RWPE1 (cell line): ENCODE data around the gene CHCHD1.

ENCODE experiments used
- CTCF ChIA-PET: fragments of 350-600 bp; sonication (Branson Sonifier 250); formaldehyde crosslinking; extraction: SDS; loops from one replicate; lab custom pipeline; 2021; lab: Yijun Ruan, JAX
- POLR2A ChIA-PET: fragments of 400-600 bp; formaldehyde crosslinking; extraction: SDS; loops from one replicate; lab custom pipeline; 2020; ENCODE audit warnings: antibody characterized with exemption; ENCODE audit not compliant: low non-redundant PET; lab: Yijun Ruan, JAX
- DNase-seq: peaks from one replicate; pipeline ENCODE4 v3.0.0; 2012; ENCODE audit warnings: low spot score
- H3K27ac ChIP-seq: fragments of 450-650 bp; 2 replicates; pipeline ENCODE4 v1.5.1; 2017
- TF ChIP-seq, protein P1 (sequence below): fragments of 450-650 bp; conservative IDR thresholded peaks from 2 replicates; pipeline ENCODE4 v1.5.1; 2017; ENCODE audit warnings: low read depth, mild to moderate bottlenecking

CHCHD1 gene

GRCh38 chr10:73773152-73773879, 8.5 kb upstream of the CHCHD1 start:
- H3K27ac ChIP-seq, result peak overlapping the region; percentile 97
- TF ChIP-seq, protein P1, sequence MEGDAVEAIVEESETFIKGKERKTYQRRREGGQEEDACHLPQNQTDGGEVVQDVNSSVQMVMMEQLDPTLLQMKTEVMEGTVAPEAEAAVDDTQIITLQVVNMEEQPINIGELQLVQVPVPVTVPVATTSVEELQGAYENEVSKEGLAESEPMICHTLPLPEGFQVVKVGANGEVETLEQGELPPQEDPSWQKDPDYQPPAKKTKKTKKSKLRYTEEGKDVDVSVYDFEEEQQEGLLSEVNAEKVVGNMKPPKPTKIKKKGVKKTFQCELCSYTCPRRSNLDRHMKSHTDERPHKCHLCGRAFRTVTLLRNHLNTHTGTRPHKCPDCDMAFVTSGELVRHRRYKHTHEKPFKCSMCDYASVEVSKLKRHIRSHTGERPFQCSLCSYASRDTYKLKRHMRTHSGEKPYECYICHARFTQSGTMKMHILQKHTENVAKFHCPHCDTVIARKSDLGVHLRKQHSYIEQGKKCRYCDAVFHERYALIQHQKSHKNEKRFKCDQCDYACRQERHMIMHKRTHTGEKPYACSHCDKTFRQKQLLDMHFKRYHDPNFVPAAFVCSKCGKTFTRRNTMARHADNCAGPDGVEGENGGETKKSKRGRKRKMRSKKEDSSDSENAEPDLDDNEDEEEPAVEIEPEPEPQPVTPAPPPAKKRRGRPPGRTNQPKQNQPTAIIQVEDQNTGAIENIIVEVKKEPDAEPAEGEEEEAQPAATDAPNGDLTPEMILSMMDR, result no peak
- peak; percentile 24 for DNase-seq
- POLR2A ChIA-PET, result interaction anchor here (0.7 to 1.3 kb wide), 4 partner anchors 39 to 102 kb away, joined by 3 to 7 read pairs (median 4); no protein-coding TSS in a partner anchor
- CTCF ChIA-PET, result interaction anchor here (1.5 kb wide), 1 partner anchor 9 kb away, joined by 7 read pairs; no protein-coding TSS in a partner anchor

DNA sequence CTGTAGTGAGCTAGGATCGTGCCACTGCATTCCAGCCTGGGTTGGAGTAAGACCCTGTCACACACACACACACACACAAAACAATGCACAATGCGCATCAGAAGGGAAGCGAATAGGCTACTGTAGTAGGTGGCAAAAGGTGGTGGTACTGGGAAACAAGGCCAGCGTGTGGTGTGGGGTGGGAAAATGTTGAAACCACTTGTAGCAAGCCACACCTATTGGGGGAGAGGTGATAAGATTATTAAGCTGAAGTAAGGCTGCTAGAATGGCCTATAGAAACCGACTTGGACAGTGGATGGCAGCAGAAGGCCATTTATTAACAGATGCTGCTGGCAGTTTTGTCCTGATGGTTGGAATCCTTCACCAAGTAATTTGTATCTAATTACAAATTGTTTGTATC, 7.2 kb upstream of the CHCHD1 start:
- H3K27ac ChIP-seq, result peak overlapping the region; percentile 54
- POLR2A ChIA-PET, result no interaction called here
- TF ChIP-seq, protein P1, result no peak; the same call in 1 of the 2 replicates
- peak; percentile 53 for DNase-seq
- CTCF ChIA-PET, result interaction anchor here (0.9 to 1.3 kb wide), 3 partner anchors 12 to 334 kb away, joined by 3 to 5 read pairs (median 4); no protein-coding TSS in a partner anchor

DNA sequence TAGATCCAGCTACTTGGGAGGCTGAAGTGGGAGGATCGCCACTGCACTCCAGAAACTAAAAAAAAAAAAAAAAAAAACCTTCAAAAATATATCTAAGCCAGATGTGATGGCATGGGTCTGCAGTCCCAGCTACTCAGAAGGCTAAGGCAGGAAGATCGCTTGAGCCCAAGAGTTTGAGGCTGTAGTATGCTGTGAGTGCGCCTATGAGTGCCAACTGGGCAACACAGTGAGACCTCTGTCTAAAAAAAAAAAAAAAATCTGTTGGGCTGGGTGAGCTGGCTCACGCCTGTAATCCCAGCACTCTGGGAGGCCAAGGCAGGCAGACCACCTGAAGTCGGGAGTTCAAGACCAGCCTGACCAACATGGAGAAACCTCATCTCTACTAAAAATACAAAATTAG, 2.8 kb upstream of the CHCHD1 start:
- DNase-seq, result no peak
- ChIA-PET CTCF (interaction anchor here (0.5 to 1.0 kb wide), 4 partner anchors 74 to 302 kb away, joined by 3 to 5 read pairs (median 4); no protein-coding TSS in a partner anchor), POLR2A (interaction anchor here (0.7 kb wide), 2 partner anchors 26 to 140 kb away, joined by 4 to 7 read pairs; no protein-coding TSS in a partner anchor)
- peak overlapping the region; percentile 36 for H3K27ac ChIP-seq
- TF ChIP-seq, protein P1, result no peak

GRCh38 chr10:73779539-73780197, 2.2 kb upstream of the CHCHD1 start:
- ChIA-PET POLR2A (interaction anchor here (0.5 to 0.7 kb wide), 2 partner anchors 16 to 139 kb away, joined by 5 to 7 read pairs; no protein-coding TSS in a partner anchor), CTCF (interaction anchor here (0.6 to 1.0 kb wide), 4 partner anchors 100 to 1444 kb away, joined by 3 to 7 read pairs (median 4); no protein-coding TSS in a partner anchor)
- DNase-seq, result no peak
- H3K27ac ChIP-seq, result peak overlapping the region; percentile 36
- TF ChIP-seq, protein P1, result no peak

DNA sequence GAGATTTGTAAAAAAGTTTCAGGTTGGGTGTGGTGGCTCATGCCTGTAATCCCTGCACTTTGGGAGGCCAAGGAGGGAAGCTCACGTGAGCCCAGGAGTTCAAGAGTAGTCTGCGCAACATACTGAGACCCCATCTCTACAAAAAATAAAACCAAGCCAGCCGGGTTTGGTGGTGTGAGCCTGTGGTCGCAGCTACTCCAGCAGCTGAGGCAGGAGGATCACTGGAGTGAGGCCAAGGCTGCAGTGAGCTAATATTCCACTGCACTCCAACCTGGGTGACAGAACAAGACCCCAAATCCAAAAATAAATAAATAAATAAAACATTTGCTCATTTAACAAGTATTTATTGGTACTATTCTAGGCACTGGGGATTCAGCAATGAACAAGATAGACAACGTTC, 1.5 kb upstream of the CHCHD1 start:
- peak overlapping the region; percentile 44 for H3K27ac ChIP-seq
- TF ChIP-seq, protein P1, result no peak
- DNase-seq, result no peak
- ChIA-PET POLR2A (no interaction called here), CTCF (no interaction called here)

DNA sequence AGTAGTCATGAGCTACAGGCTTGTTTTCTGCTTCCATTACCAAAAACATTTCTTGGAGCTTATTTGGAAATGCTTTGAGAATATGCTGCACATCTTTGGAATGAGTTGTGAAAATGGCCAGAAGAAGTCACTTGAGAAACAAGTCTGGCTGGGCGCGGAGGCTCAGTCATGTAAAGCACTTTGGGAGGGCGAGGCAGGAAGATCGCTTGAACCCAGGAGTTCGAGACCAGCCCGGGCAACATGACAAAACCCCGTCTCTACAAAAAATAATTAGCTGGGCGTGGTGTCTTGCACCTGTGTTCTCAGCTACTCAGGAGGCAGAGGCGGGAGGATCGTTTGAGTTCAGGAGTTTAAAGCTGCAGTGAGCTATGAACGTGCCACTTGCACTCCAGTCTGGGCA, 882 bp upstream of the CHCHD1 start:
- TF ChIP-seq, protein P1, result no peak
- peak overlapping the region; percentile 90 for H3K27ac ChIP-seq
- ChIA-PET POLR2A (no interaction called here), CTCF (no interaction called here)
- DNase-seq, result no peak
